Measurements from ENCODE around the gene SLC5A11. TPM values are rescaled to one million over a fixed set of nuclear protein-coding genes. Genes with fewer than 3 reads are reported as not detected.

The SLC5A11 gene
- total and polyA plus RNA-seq, 2 donors from 2014 or later: 1.2 to 2.1 TPM

GRCh38 chr16:24950275-24950674, 104.5 kb downstream of the SLC5A11 start:
- H3K4me1 ChIP-seq (ENCODE audit: control insufficient read depth in 2 of 3, insufficient read depth in 2 of 3, low read depth in 1 of 3, low read length in 3 of 3): peaks cover 0 to 11% (median 0%) of the 10 kb centered on the region in 3 donors
- FAIRE-seq: no peak
- TF ChIP-seq CTCF (IDR thresholded peaks at IDR 0.05; ENCODE audit: borderline replicate concordance, extremely low read depth, insufficient read depth): no peak

GRCh38 chr16:24953306-24953705, 107.5 kb downstream of the SLC5A11 start:
- peaks cover 7 to 60% (median 25%) of the 10 kb centered on the region in 3 donors for H3K36me3 ChIP-seq (ENCODE audit: control insufficient read depth in 2 of 3, insufficient read depth in 3 of 3, low read length in 3 of 3)
- no peak for DNase-seq
- no peaks in the 10 kb centered on the region for H3K9me3 ChIP-seq (ENCODE audit: control insufficient read depth in 2 of 3, insufficient read depth in 1 of 3, low read length in 3 of 3)
- H3K4me1 ChIP-seq (ENCODE audit: control insufficient read depth in 2 of 3, insufficient read depth in 2 of 3, low read depth in 1 of 3, low read length in 3 of 3): peaks cover 0 to 11% (median 0%) of the 10 kb centered on the region in 3 donors
- no peaks in the 10 kb centered on the region for H3K27me3 ChIP-seq (ENCODE audit: control insufficient read depth, insufficient read depth, low read length)
- no peak overlapping the region for H3K9ac ChIP-seq (ENCODE audit: low read length in 3 of 3)
- no peak overlapping the region for H3K27ac ChIP-seq (ENCODE audit: low read depth in 2 of 2, low read length in 2 of 2)
- FAIRE-seq: no peak
- H3K4me3 ChIP-seq (ENCODE audit: low read length in 3 of 3): no peak overlapping the region
- intact Hi-C loops (cut with DNase I): no loop called here
- TF ChIP-seq CTCF (IDR thresholded peaks at IDR 0.05; ENCODE audit: borderline replicate concordance, extremely low read depth, insufficient read depth): no peak

More at GRCh38 chr16:24950275-24950674, 104.5 kb downstream of the SLC5A11 start:
- peaks cover 9 to 53% (median 27%) of the 10 kb centered on the region in 3 donors for H3K36me3 ChIP-seq (ENCODE audit: control insufficient read depth in 2 of 3, insufficient read depth in 3 of 3, low read length in 3 of 3)
- H3K9me3 ChIP-seq (ENCODE audit: control insufficient read depth in 2 of 3, insufficient read depth in 1 of 3, low read length in 3 of 3): no peaks in the 10 kb centered on the region
- peak in 1 of 5 donors; percentile 3 for DNase-seq
- H3K27me3 ChIP-seq (ENCODE audit: control insufficient read depth, insufficient read depth, low read length): no peaks in the 10 kb centered on the region
- intact Hi-C loops (cut with DNase I): no loop called here
- H3K9ac ChIP-seq (ENCODE audit: low read length in 3 of 3): no peak overlapping the region
- H3K27ac ChIP-seq (ENCODE audit: low read depth in 2 of 2, low read length in 2 of 2): peak overlapping the region in 1 of 2 donors; percentile 55
- no peak overlapping the region for H3K4me3 ChIP-seq (ENCODE audit: low read length in 3 of 3)

- Histone ChIP-seq H3K27ac (ENCODE audit: low read depth in 2 of 2, low read length in 2 of 2) (no peak overlapping the region), H3K4me1 (ENCODE audit: control insufficient read depth in 2 of 3, insufficient read depth in 2 of 3, low read depth in 1 of 3, low read length in 3 of 3) (peaks cover 0 to 11% (median 0%) of the 10 kb centered on the region in 3 donors), H3K4me3 (ENCODE audit: low read length in 3 of 3) (no peak overlapping the region), H3K9me3 (ENCODE audit: control insufficient read depth in 2 of 3, insufficient read depth in 1 of 3, low read length in 3 of 3) (no peaks in the 10 kb centered on the region), H3K36me3 (ENCODE audit: control insufficient read depth in 2 of 3, insufficient read depth in 3 of 3, low read length in 3 of 3) (peaks cover 7 to 60% (median 28%) of the 10 kb centered on the region in 3 donors), H3K27me3 (ENCODE audit: control insufficient read depth, insufficient read depth, low read length) (no peaks in the 10 kb centered on the region), H3K9ac (ENCODE audit: low read length in 3 of 3) (no peak overlapping the region)
- intact Hi-C loops (cut with DNase I): no loop called here
- no peak for TF ChIP-seq CTCF (IDR thresholded peaks at IDR 0.05; ENCODE audit: borderline replicate concordance, extremely low read depth, insufficient read depth)
- DNase-seq: no peak
- no peak for FAIRE-seq
These were observed 108.0 kb downstream of the SLC5A11 start for GRCh38 chr16:24953721-24954120.

GRCh38 chr16:24954137-24954536, 108.4 kb downstream of the SLC5A11 start:
- Histone ChIP-seq H3K27me3 (ENCODE audit: control insufficient read depth, insufficient read depth, low read length) (no peaks in the 10 kb centered on the region), H3K9ac (ENCODE audit: low read length in 3 of 3) (no peak overlapping the region), H3K36me3 (ENCODE audit: control insufficient read depth in 2 of 3, insufficient read depth in 3 of 3, low read length in 3 of 3) (peaks cover 7 to 61% (median 28%) of the 10 kb centered on the region in 3 donors), H3K9me3 (ENCODE audit: control insufficient read depth in 2 of 3, insufficient read depth in 1 of 3, low read length in 3 of 3) (no peaks in the 10 kb centered on the region), H3K4me3 (ENCODE audit: low read length in 3 of 3) (no peak overlapping the region), H3K27ac (ENCODE audit: low read depth in 2 of 2, low read length in 2 of 2) (no peak overlapping the region), H3K4me1 (ENCODE audit: control insufficient read depth in 2 of 3, insufficient read depth in 2 of 3, low read depth in 1 of 3, low read length in 3 of 3) (peaks cover 0 to 10% (median 0%) of the 10 kb centered on the region in 3 donors)
- FAIRE-seq (no peak), DNase-seq (no peak)
- intact Hi-C loops (cut with DNase I): no loop called here
- no peak for TF ChIP-seq CTCF (IDR thresholded peaks at IDR 0.05; ENCODE audit: borderline replicate concordance, extremely low read depth, insufficient read depth)

All from kidney (tissue), 14 donors.